ENCODE data around the gene TRIM72.

TRIM72 gene

DNA sequence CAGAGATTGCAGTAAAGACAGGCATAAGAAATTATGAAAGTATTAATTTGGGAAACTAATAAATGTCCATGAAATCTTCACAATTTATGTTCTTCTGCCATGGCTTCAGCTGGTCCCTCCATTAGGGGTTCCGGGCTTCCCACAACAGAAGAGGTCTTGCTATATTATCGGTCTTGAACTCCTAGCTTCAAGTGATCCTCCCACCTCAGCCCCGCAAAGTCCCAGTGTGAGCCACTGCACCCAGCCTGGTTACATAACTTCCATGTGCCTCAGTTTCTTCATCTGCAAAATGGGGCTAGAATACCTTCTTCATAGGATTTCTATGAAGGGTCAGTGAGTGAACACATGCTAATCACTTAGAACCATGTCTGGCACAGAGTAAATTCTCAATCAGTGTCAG is 32.4 kb downstream of the TRIM72 start:
- Mint-ChIP-seq H3K27me3 (no peaks in the 10 kb centered on the region), H3K27ac (no peak overlapping the region), H3K9me3 (no peaks in the 10 kb centered on the region), H3K4me3 (no peak overlapping the region), H3K4me1 (ENCODE audit: low read depth) (peaks cover 12% of the 10 kb centered on the region), H3K36me3 (ENCODE audit: low read depth) (no peaks in the 10 kb centered on the region)
- no peak for DNase-seq

DNA sequence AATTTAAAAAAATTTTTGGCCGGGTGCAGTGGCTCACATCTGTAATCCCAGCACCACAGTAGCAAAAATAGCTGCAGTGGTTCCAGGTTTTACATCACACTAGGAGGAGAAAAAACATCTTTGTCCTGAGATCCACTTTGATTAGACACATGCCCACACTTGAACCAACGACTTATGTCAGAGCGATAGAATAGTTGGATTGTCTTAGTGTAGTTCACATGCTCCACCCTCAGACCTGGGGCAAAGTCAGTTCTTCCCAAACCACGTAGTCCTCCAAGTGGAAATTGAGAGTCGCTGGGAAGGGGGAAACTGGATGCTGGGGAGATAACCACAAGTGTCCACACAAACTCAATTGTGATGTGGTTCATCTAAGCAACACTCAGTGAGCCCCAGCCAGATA is 34.4 kb downstream of the TRIM72 start:
- Mint-ChIP-seq H3K27ac (no peak overlapping the region), H3K4me3 (no peak overlapping the region), H3K36me3 (ENCODE audit: low read depth) (no peaks in the 10 kb centered on the region), H3K4me1 (ENCODE audit: low read depth) (peaks cover 20% of the 10 kb centered on the region), H3K27me3 (no peaks in the 10 kb centered on the region), H3K9me3 (no peaks in the 10 kb centered on the region)
- DNase-seq = no peak

DNA sequence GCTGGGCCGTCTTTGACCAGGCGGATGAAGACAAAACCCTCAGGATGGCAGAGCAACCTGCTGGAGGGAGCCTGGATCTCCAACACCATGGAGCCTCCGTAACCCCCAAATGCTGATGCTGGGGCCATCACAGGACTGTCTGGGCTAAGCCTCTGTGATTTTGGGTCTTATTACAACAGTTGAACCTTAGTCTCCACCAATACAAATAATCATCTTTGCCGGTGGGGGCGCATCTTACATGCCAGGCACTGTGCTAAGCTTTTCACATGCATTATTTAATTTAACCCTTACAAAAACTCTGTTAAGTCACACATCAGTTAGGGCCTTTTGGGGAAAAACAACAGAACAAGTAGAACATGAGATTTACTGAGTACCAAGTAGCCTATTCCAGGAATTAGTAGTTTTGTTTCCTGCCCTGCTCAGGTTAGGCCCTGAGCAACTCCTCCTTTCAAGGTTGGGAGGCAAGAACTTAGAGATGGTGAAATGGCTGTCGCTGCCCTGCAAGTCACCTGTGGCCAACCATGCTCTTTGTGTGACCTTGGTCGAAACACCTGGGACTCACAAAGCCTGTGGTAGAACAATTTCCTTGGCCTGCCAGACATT is 37.0 kb downstream of the TRIM72 start:
- peaks cover 3% of the 10 kb centered on the region for H3K27me3 Mint-ChIP-seq
- H3K4me3 Mint-ChIP-seq = no peak overlapping the region
- DNase-seq = no peak
- peaks cover 29% of the 10 kb centered on the region for H3K4me1 Mint-ChIP-seq (ENCODE audit: low read depth)
- no peaks in the 10 kb centered on the region for H3K36me3 Mint-ChIP-seq (ENCODE audit: low read depth)
- no peaks in the 10 kb centered on the region for H3K9me3 Mint-ChIP-seq
- no peak overlapping the region for H3K27ac Mint-ChIP-seq

DNA sequence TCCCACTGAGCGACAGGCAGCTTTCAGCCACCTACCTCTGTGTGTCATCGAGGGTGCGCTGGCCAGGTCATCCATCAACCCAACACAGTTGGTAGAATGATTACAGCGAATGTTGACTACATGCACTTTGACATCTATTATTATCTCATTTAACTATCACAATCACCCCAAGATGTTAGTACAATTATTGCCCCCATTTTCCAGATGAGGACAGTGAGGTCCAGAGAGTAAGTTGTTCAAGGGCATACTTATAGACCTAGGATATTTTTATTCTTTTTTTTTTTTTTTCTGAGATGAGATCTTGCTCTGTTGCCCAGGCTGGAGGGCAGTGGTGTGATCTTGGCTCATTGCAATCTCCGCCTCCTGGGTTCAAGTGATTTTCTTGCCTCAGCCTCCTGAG is 37.5 kb downstream of the TRIM72 start:
- no peak for DNase-seq
- Mint-ChIP-seq H3K27me3 (peaks cover 3% of the 10 kb centered on the region), H3K27ac (no peak overlapping the region), H3K9me3 (no peaks in the 10 kb centered on the region), H3K36me3 (ENCODE audit: low read depth) (no peaks in the 10 kb centered on the region), H3K4me1 (ENCODE audit: low read depth) (peaks cover 29% of the 10 kb centered on the region), H3K4me3 (no peak overlapping the region)

DNA sequence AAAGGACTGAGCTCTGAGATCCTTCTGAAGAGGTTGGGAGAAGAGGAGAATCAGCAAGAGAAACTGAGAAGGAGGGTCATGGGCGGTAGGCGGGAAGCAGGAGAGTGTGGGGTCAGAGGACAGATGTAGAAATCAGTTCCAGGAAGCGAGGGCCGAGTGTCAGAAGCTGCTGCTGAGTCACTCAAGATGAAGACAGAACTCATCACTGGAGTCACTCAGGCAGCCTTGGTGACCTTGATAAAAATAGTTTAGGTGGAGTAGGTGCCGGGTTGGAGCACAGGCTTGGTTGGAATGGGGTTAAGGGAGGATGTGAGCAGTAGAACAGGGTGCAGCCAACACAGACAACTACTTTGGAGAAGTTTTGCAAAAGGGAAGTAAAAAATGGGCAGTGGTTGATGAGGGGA is 39.7 kb downstream of the TRIM72 start:
- no peaks in the 10 kb centered on the region for H3K36me3 Mint-ChIP-seq (ENCODE audit: low read depth)
- no peak for DNase-seq
- H3K9me3 Mint-ChIP-seq = no peaks in the 10 kb centered on the region
- peak overlapping the region; percentile 34 for H3K4me3 Mint-ChIP-seq
- peaks cover 3% of the 10 kb centered on the region for H3K27me3 Mint-ChIP-seq
- peaks cover 29% of the 10 kb centered on the region for H3K4me1 Mint-ChIP-seq (ENCODE audit: low read depth)
- peak overlapping the region; percentile 81 for H3K27ac Mint-ChIP-seq

DNA sequence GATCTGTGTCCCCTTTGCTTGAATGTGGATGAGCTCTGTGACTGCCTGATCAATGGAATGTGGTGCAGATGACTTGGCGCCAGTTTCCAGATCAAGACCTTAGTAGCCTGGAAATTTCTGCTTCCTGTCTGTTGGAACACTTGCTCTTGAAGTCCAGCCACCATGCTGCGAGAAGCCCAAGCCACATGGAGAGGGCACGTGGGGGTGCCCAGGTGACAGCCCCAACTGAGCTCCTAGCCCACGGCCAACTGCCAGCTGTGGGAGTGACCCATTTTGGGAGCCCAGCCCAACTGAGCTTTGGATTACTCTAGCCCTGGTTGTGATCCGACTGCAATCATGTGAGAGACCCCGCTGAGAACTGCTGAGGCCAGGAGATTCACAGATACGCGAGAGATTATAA is 42.5 kb downstream of the TRIM72 start:
- Mint-ChIP-seq H3K4me3 (no peak overlapping the region), H3K27ac (no peak overlapping the region), H3K27me3 (peaks cover 3% of the 10 kb centered on the region), H3K36me3 (ENCODE audit: low read depth) (no peaks in the 10 kb centered on the region), H3K4me1 (ENCODE audit: low read depth) (peaks cover 24% of the 10 kb centered on the region), H3K9me3 (no peaks in the 10 kb centered on the region)
- no peak for DNase-seq

DNA sequence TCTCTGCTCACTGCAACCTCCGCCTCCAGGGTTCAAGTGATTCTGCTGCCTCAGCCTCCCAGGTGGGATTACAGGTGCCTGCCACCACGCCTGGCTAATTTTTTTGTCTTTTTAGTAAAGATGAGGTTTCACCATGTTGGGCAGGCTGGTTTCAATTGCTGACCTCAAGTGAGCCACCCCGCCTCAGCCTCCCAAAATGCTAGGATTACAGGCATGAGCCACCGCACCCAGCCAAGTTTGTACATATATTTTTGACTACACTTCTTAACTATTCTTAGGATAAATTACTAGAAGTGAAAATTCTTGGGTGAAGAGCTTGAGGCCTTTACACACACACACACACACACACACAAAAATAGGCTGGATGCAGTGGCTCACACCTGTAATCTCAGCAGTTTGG is 44.4 kb downstream of the TRIM72 start:
- peaks cover 21% of the 10 kb centered on the region for H3K4me1 Mint-ChIP-seq (ENCODE audit: low read depth)
- DNase-seq = no peak
- H3K36me3 Mint-ChIP-seq (ENCODE audit: low read depth) = no peaks in the 10 kb centered on the region
- no peak overlapping the region for H3K27ac Mint-ChIP-seq
- no peaks in the 10 kb centered on the region for H3K9me3 Mint-ChIP-seq
- peaks cover 3% of the 10 kb centered on the region for H3K27me3 Mint-ChIP-seq
- no peak overlapping the region for H3K4me3 Mint-ChIP-seq

DNA sequence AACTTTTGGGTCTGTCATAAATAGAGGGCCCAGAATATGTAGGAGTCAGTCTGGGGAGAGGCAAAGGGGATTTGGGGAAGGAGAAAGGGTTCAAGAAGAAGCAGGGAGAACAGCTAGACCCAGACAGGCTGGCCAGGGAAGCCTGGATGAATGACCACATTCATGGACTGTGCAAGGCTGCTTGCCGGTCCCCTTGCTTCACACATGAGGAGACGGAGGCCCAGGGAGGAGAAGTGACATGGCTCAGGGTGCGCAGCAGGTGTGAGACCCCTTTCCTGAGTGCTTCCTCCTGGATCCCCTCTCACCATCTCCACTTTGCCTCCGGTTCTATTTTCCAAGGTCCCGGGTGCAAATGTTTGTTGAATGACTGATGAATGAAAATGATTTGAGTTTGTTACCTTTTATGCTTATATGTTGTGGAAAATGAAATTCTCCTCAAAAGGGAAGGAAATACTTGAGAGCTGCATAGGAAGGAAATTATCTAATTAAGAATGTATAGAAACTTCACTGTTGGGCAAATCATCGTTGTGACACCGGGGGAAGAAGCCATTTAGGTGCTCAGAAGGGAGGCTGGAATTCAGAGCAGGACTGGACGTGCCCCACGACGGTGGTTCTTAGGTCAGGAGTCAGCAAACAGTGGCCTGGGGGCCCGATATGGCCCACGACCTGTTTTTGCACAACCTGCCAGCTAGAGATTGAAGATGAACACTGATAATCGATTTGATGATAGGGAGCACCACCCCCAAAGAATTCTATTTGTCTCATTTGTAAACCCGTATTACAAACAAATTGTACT is 46.4 kb downstream of the TRIM72 start:
- Mint-ChIP-seq H3K9me3 (no peaks in the 10 kb centered on the region), H3K4me3 (peak overlapping the region; percentile 1), H3K36me3 (ENCODE audit: low read depth) (no peaks in the 10 kb centered on the region), H3K27me3 (peaks cover 3% of the 10 kb centered on the region), H3K27ac (no peak overlapping the region), H3K4me1 (ENCODE audit: low read depth) (peaks cover 19% of the 10 kb centered on the region)
- peak; percentile 27 for DNase-seq

DNA sequence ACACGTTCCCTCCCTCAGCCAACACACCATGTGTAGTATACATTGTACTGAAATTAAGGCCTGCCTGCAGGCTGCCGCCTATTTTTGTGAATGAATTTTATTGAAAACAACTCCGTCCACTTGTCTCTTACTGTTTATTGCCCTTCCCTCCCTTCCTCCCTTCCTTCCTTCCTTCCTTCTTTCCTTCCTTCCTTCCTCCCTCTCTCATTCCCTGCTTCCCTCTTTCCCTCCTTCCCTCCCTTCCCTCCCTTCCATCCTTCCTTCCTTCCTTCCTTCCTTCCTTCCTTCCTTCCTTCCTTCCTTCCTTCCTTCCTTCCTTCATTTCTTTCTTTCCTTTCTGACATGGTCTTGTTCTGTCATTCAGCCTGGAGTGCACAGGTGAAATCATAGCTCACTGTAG is 48.2 kb downstream of the TRIM72 start:
- H3K36me3 Mint-ChIP-seq (ENCODE audit: low read depth) = no peaks in the 10 kb centered on the region
- H3K27ac Mint-ChIP-seq = no peak overlapping the region
- H3K27me3 Mint-ChIP-seq = no peaks in the 10 kb centered on the region
- H3K4me1 Mint-ChIP-seq (ENCODE audit: low read depth) = peaks cover 34% of the 10 kb centered on the region
- DNase-seq = no peak
- H3K9me3 Mint-ChIP-seq = no peaks in the 10 kb centered on the region
- H3K4me3 Mint-ChIP-seq = no peak overlapping the region

DNA sequence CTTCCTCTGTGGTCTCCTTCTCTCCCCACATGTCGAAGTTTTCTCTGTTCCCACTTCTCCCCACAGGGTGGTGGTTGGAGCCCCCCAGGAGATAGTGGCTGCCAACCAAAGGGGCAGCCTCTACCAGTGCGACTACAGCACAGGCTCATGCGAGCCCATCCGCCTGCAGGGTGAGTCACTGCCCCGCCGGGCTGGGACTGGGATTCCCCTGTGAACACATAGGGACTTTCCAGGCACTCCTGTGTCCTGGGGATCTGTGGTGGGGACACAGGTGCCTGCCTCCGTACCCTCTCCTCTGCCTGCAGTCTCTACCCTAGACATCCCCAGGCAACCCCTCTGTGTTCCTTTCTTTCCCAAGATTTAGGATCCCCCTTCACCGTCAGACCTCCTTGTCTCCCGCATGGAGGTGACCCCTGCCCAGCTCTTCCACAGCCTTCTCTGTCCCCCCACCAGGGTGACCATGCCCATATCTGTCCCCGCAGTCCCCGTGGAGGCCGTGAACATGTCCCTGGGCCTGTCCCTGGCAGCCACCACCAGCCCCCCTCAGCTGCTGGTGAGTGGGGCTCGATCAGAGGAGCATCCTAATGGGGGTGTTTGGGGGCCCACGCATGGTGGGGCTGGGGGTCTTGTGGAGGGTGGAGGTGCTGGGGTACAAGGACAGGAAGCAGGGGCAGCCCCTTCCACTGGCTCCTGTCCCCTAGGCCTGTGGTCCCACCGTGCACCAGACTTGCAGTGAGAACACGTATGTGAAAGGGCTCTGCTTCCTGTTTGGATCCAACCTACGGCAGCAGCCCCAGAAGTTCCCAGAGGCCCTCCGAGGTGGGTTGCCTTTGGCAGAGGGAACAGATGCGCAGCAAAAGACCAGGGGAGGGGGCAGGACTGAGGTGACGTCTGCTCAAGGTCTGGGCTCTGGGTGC is 51.7 kb downstream of the TRIM72 start:
- no peaks in the 10 kb centered on the region for H3K9me3 Mint-ChIP-seq
- no peaks in the 10 kb centered on the region for H3K36me3 Mint-ChIP-seq (ENCODE audit: low read depth)
- H3K27ac Mint-ChIP-seq = peak overlapping the region; percentile 91
- H3K4me3 Mint-ChIP-seq = peak overlapping the region; percentile 49
- peaks cover 40% of the 10 kb centered on the region for H3K4me1 Mint-ChIP-seq (ENCODE audit: low read depth)
- DNase-seq = peak; percentile 80
- no peaks in the 10 kb centered on the region for H3K27me3 Mint-ChIP-seq

DNA sequence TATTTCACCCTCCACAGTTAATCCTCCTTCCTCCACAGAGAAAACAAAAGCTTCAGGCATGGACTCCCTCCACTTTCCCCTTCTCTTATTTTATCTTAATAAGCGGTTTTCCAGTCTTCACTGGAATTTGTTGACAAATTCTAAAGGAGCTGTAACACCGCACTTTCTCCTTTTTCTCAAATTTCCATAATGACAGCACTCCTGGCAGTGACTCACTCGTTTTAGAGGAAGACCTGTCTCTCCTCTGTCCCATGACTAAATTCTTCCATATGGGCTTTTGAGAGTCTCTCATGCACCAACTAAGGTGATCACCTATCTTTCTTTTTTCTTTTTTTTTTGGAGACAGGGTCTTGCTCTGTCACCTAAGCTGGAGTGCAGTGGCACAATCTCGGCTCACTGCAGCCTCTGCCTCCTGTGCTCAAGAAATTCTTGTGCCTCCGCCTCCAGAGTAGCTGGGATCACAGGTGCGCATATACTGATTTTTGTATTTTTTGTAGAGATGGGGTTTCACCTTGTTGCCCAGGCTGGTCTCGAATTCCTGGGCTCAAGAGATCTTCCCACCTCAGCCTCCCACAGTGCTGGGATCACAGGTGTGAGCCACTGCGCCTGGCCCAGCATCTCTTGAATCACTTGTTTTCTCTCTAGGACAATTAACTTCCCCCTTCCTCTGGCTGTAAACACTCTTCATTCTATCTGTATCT is 53.6 kb downstream of the TRIM72 start:
- peak overlapping the region; percentile 21 for H3K4me3 Mint-ChIP-seq
- H3K4me1 Mint-ChIP-seq (ENCODE audit: low read depth) = peaks cover 39% of the 10 kb centered on the region
- no peaks in the 10 kb centered on the region for H3K36me3 Mint-ChIP-seq (ENCODE audit: low read depth)
- H3K27ac Mint-ChIP-seq = peak overlapping the region; percentile 78
- no peaks in the 10 kb centered on the region for H3K9me3 Mint-ChIP-seq
- peaks cover 7% of the 10 kb centered on the region for H3K27me3 Mint-ChIP-seq
- peak; percentile 32 for DNase-seq

DNA sequence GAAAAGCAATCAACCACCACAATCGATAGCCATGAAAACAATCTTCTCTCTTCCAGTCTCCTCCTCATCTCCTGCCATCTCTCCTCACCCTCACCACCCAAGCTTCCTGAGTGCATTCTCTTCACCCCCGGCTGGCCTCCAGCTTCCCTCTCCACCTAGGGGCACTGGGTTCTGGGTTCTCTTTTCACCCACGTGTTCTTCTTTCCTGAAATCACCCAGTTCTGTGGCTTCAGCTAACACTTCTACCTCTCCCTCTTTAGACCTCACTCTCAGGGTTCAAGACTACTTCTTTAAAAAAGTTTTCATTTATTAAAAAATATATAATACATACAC is 54.1 kb downstream of the TRIM72 start:
- Mint-ChIP-seq H3K27ac (peak overlapping the region; percentile 78), H3K4me3 (peak overlapping the region; percentile 21), H3K27me3 (peaks cover 7% of the 10 kb centered on the region), H3K4me1 (ENCODE audit: low read depth) (peaks cover 39% of the 10 kb centered on the region), H3K36me3 (ENCODE audit: low read depth) (no peaks in the 10 kb centered on the region), H3K9me3 (no peaks in the 10 kb centered on the region)
- DNase-seq = no peak

DNA sequence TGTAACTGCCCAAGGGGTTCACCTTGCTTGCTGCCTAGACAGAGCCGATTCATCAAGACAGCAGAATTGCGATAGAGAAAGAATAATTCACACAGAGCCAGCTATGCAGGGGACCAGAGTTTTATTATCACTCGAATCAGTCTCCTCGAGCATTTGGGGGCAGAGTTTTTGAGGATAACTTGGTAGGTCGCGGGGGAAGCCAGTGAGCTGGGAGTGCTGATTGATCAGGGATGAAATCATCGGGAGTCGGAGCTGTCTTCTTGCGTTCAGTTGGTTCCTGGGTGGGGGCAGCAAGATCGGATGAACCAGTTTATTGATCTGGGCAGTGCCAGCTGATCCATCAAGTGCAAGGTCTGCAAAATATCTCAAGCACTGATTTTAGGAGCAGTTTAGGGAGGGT is 55.0 kb downstream of the TRIM72 start:
- peaks cover 34% of the 10 kb centered on the region for H3K4me1 Mint-ChIP-seq (ENCODE audit: low read depth)
- no peaks in the 10 kb centered on the region for H3K9me3 Mint-ChIP-seq
- peak; percentile 13 for DNase-seq
- H3K36me3 Mint-ChIP-seq (ENCODE audit: low read depth) = no peaks in the 10 kb centered on the region
- no peak overlapping the region for H3K4me3 Mint-ChIP-seq
- peaks cover 7% of the 10 kb centered on the region for H3K27me3 Mint-ChIP-seq
- no peak overlapping the region for H3K27ac Mint-ChIP-seq

DNA sequence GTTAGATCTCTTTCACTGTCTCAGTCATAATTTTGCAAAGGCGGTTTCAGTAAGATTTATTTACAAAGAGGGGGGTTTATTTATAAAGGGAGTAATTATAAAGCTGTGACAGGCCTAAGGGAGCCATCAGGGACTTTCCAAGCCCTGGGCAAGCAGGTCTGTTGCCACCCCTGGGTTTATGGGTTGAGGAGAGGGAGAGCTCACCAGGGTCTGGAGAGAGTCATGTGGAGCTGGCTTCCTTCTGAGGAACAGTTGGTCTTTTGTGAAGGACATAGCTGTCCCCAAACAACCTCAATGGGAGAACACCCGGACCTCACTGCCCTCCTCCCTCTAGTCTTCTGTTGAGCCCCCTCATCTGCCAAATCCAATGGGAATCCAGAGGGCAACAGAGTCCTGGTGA is 55.6 kb downstream of the TRIM72 start:
- Mint-ChIP-seq H3K4me3 (no peak overlapping the region), H3K4me1 (ENCODE audit: low read depth) (peaks cover 34% of the 10 kb centered on the region), H3K27me3 (peaks cover 7% of the 10 kb centered on the region), H3K9me3 (no peaks in the 10 kb centered on the region), H3K27ac (no peak overlapping the region), H3K36me3 (ENCODE audit: low read depth) (no peaks in the 10 kb centered on the region)
- peak; percentile 19 for DNase-seq
